GM19452 (cell line): ENCODE results near the gene FOXD3.

Source experiments
- ATAC-seq: cut with Tn5 transposase; IDR thresholded peaks from one replicate; pipeline ENCODE4 v1.9.1; 2021; ENCODE audit not compliant: unreplicated experiment

The FOXD3 gene

DNA sequence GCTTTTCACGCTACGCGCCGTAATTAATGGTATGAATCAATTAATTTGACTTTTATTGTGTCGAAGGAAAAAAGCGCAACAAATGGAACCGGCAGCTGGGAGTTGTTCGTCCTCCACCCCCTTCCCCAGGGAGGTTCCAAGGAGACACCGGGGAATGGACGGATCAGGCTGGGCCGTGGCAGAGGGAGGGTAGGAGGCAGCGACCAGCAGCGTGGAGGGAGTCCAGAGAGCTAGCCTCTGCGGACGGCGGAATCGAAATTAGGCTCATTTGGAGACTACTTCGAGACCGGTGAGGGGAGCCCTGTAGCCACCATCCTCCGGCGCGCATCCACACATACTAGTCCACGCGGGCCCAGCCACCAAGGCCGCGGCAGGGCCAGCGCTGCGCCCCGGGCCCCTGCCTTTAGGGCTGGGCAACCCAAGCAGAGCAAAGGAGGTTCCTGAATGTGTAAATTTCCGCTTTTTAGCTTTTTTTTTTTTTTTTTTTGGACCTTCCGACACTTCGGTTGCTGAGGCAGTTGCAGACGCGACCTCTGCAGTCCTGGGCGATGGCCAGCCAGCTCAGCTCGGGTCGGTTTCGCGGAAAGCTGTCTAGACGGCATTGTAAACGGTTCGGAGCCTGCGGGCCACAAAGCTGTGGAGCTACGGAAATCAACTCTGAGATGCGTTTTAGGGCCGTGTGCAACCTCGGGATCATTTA lies 2.2 kb upstream of the FOXD3 start:
- ATAC-seq, result no peak

DNA sequence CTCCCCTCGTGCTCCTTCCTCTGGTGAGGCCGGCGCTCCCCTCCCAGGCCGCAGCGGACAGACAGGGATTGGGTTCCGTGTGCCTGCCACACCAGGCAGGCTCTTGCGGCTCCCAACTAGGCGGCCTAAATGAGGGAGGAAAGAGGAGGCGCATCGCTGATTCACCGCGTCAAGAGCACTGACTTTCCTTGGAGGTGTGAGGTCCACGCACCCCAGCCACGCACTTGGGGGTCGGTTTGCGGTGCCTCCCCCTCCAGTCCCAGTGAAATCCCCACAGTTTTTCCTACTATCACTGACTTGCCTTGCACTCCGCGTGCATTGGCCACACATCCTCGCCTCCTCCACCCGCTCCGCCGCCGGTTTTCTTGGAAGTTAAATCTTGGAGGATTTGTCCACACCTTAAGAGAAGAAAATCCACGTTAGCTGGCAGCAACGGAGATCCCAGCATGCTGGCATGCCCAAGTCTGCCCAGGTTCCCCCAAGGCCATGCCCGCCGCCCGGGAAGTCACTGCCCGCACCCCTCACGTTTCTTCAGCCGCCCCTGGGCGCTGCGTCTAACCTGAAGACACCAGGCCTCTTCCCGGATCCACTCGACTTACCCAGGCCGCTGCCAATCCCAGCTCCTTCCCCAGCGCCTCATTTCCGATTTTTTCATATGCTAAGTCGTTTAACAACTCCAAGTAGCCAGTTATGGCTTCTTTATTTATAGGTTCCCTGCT lies 1.1 kb upstream of the FOXD3 start:
- no peak for ATAC-seq

DNA sequence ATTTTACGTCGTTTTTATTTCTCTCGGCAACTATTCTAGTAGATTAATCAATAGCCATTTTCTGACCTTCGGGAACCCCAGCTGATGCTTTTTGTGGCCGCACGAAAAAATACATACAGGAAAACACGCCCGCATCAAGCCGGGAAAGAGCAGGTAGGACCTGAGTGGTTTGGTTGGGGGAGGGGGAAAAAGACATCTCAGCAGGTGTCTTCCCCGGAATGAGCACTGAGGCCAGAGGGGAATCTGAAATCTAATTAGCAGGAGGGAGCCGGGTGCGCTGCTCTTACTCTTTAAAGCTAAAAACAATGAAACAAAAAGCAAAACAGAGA lies 618 bp upstream of the FOXD3 start:
- no peak for ATAC-seq

DNA sequence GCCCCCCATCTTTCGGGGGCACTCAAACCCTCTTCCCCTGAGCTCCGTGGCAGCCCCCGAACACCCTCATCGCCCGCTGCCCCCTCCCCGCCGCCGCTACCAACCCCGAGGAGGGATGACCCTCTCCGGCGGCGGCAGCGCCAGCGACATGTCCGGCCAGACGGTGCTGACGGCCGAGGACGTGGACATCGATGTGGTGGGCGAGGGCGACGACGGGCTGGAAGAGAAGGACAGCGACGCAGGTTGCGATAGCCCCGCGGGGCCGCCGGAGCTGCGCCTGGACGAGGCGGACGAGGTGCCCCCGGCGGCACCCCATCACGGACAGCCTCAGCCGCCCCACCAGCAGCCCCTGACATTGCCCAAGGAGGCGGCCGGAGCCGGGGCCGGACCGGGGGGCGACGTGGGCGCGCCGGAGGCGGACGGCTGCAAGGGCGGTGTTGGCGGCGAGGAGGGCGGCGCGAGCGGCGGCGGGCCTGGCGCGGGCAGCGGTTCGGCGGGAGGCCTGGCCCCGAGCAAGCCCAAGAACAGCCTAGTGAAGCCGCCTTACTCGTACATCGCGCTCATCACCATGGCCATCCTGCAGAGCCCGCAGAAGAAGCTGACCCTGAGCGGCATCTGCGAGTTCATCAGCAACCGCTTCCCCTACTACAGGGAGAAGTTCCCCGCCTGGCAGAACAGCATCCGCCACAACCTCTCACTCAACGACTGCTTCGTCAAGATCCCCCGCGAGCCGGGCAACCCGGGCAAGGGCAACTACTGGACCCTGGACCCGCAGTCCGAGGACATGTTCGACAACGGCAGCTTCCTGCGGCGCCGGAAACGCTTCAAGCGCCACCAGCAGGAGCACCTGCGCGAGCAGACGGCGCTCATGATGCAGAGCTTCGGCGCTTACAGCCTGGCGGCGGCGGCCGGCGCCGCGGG lies 837 bp downstream of the FOXD3 start:
- ATAC-seq, result no peak

DNA sequence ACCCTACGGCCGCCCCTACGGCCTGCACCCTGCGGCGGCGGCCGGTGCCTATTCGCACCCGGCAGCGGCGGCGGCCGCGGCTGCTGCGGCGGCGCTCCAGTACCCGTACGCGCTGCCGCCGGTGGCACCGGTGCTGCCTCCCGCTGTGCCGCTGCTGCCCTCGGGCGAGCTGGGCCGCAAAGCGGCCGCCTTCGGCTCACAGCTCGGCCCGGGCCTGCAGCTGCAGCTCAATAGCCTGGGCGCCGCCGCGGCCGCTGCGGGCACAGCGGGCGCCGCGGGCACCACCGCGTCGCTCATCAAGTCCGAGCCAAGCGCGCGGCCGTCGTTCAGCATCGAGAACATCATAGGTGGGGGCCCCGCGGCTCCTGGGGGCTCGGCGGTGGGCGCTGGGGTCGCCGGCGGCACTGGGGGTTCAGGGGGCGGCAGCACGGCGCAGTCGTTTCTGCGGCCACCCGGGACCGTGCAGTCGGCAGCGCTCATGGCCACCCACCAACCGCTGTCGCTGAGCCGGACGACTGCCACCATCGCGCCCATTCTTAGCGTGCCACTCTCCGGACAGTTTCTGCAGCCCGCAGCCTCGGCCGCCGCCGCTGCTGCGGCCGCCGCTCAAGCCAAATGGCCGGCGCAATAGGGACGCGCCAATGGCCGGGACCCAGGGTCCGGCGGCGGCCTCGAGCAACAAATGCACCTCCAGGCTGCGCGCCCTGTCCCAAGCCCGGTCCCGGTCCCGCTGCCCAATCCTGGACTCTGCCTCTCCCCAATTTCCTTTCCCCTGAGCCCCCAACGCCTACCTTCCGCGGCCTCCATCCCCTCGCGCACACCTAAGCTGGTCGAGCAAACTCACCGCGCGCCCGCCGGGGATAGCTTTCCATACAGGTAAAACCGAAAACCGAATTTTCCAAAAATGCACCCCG lies 1.8 kb downstream of the FOXD3 start:
- no peak for ATAC-seq

DNA sequence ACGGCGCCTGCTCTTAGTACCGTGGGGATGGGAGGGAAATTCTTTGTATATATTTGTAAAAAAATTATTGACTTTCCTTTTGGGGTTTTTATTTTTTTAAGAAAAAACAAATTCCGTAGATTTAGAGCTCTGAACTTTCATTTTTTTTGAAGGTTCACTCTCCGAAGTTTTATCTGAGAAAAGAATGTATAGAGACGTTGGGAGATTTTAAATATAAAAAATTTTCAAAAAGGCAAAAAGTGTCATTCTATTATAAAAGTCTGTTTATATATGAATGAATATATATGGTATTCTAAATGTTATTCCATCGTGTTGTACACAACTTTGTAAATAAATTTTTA lies 2.4 kb downstream of the FOXD3 start:
- ATAC-seq, result no peak

DNA sequence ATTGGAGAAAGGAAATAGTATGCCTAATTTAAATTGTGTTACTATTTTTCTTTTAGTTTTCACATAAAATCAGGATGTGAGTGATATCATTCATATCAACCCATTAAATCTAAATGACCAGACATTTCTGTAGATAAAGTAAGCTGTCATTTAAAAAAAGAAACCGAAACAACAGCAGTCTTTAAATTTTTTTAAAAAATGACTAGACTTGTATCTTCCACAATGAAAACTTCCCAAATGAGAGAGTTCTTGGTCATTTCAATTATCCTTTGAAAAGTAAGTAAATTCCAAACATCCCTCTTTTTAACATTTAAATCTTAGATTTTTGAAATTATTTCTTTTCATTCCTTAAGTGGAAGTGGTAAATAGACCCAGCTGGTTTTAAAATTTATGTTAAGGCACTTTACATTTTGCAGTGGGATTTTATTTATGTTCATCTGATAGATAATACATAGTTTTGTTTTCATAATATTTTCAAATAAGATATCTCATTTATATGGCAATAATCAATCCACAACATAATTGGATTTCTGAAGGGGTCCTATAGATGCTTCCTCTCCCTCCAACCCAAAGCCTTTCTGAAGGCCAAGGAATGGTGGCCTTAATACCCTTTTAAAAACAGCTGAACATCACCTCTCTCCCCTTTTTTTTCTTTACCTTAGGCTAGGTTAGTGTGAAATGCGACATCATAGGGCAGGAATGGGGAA lies 3.1 kb downstream of the FOXD3 start:
- ATAC-seq, result no peak

DNA sequence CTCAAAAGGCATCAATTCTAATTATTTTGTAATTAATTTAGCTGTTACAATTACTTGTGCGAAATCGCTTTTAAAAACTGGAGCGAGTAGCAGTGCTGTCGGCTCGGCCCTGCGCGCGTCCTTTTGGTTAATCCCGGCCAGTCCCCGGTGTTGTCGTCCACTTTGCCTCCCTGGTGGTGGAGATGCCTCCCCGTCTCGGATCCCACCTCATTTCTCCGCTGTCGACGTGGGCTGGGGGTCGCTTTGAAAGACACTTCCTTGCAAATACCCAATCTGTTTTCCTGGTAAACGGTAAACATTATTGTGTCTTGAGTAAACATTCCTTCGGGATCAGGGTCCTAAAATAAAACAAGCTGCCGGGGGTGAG lies 3.7 kb downstream of the FOXD3 start:
- no peak for ATAC-seq

DNA sequence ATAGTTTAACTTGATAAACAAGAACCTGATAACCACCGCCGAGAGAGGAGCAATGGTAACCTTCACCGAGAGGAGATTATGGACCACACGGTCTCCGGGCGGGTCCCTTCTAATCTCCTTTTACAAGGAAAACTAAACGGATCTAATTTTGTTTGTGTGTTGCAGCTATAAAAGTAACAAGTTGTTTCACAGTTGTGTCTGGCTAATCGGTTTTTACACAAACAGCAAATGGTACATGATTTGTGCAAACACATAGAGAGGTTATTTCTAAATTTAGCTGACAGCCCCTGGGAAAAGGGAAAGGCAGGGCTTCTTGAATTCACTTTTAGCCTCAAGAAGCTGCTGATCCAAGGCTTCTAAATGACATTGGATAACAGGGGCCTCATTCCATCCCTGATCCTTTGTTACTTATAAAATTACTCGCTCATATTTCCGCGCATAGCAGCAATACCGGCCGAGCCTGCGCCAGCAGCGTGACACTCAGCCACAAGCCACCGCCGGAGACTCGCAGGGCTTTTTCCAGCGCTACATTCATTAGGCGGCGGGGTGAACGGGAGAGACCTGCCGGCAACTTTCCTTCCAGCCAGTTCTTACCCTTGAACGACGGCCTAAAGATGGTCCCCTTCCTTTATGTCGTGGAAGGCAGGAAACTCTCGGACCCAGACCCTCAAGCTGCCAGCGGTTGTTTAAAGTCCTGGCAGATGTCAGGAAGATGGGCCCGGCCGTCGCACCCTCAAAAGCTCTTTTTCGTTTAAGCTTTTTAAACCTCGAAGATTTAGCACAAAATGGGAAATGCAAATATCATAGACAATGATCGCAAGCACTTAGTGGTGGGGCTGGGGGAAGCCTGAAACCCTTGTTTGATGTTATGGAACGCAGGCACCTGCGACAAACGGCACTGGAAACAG lies 4.4 kb downstream of the FOXD3 start:
- no peak for ATAC-seq

DNA sequence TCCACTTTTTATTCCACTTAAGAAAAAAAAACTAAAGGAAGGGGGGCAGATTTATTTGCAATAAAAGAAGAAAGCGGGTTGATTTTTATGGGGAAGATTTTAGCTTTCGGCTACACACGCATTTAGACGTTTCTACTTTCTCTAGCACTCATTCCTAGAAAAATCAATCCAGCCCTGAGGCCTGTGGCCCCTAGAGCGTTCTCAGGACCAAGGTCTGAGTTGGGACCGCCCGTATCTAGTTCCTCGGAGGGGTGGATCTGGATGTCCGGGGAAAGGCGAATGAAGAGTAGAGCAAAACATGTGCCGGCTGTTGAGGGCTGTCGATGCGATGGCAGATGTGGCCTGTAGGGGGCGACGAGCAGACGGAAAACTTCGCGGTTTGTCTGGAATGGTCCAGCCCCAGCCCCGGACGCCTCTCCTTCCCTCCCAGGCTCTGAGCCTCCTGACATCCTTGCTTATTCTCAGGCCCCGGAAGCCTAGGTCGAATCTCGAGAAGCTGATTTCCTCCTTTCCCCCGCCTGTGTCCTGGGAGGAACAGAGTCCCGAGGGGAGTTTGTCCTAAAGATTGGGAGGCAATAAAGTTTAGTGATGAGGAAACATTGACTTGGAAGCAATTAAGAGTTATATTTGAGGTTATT lies 5.2 kb downstream of the FOXD3 start:
- no peak for ATAC-seq

DNA sequence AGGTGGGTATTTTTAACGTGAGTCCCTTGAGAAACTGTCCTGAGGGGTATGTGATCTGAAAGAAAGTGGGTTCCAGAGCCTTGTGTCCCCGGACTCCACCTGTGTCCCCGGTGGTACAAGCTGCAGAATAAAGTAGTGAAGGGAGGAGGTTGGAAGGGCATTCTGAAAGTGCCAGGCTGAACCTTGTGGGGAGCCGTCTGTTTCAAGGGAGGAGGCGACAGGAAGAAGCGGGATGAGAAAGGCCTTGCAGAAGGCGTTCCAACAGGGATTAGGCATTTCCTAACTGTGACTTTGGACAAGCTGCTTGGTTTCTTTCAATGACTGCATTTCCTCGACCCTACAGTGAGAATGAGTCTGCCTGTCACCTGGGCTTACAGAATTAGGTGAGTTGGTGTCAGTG lies 5.8 kb downstream of the FOXD3 start:
- no peak for ATAC-seq

DNA sequence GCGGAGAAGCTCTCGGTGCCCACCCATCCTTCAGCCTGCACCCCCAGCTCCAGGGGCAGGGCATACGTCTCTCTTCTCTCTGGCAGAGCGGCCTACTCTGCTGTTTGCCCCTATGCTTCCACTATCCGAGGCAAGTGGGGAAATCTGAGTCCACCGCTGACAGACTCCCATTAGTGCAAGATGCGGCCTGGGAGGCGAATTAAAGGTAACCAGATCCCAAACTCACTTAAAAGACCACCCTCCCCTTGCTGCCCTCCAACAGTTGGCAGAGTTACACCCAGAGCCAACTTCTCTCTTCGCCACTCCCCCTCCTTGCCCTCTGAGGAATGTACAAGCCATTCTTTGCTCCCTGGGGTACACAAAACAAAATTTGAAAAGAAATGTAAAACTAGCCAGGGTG lies 6.4 kb downstream of the FOXD3 start:
- no peak for ATAC-seq

DNA sequence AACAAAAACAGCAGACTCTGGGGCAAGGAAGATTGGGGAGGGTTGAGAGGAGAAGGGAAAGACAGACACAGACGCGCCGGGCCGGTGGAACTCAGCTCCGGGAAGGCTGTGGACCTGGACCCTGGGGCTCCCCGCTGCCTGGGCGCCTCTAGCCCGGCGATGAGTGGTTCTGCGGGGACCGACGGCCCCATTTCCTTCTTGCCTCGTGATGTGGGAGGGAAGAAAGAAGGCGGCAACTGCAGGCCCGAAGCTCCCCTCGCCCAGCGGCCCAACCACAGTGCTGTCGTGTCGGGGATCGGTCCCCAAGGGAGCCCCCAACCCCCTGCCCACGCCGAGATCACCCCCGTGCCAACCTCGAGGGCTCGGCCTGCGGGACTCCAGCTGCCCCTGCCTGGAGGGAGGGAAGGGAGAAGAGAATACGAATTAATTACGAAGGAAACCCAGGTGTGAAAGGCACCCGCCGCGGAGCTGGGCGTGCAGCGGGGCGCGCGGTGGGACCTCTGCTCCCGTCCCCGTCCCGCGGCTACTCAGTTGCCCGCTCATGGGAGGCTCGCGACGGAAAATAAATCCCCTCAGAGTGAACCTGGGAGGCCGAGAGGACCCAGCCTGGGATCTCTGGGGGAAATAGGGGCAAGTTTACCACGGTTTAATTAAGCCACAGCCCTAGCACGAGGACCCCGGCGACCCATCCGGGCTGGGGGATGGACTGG lies 7.4 kb downstream of the FOXD3 start:
- no peak for ATAC-seq

DNA sequence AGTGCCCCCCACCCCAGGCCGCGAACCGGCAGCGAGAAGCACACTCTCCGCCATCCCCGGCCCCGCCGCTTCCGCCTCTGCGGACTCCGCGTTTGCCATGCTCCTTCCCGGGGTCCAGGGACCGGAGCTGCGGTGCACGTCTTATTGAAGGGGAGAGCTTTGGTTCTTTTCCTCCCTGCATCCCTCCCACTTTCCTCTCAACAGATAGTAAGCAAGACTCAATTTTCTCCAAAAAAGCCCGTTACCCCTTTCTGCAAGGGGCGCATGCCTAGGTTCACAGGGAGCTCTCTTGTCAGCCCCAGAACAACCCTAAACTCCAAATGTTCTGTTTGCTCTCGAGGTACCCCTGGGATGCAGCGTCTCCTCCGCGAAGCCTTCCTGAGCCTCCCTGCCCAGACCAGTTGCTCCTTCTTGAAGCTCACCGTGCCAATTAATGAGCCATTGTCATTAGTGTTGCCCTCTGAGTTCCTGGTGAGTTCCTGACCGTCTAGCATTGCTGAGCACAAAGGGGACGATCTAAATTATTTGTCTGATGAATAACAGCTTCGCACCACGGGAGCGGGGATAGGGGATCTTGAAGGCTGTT lies 8.1 kb downstream of the FOXD3 start:
- no peak for ATAC-seq

DNA sequence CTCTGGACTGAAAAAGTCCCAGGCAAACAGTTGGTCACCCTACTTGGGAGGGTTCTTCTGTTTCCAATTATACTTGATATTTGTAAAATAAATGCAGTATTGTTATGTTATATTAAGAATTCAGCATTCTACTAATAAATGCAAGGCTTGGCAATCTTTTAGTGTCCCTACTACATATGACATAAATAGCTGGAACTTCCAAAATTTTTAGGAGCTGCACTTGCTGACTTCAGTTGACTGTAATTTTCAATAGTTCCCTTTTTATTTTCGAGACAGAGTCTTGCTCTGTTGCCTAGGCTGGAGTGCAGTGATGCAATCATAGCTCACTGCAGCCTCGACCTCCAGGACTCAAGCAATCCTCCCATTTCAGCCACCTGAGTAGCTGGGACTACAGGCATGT lies 20.0 kb downstream of the FOXD3 start:
- ATAC-seq, result no peak

DNA sequence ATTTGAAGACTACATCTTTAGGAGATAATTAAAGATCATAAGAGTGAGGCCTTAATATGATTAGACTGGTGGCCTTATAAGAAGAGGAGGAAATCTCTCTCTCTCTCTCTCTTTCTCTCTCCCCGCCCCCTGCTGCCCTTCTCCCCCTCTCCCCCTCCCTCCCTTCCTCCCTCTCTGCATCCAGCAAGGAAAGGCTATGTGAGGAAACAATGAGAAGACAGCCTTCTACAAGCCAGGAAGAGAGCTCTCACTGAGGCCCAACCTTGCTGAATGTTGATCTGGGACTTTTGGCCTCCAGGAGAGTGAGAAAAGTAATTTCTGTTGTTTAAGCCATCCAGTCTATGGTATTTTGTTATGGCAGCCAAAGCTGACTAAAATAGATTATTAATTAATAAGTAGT lies 21.6 kb downstream of the FOXD3 start:
- ATAC-seq, result no peak

DNA sequence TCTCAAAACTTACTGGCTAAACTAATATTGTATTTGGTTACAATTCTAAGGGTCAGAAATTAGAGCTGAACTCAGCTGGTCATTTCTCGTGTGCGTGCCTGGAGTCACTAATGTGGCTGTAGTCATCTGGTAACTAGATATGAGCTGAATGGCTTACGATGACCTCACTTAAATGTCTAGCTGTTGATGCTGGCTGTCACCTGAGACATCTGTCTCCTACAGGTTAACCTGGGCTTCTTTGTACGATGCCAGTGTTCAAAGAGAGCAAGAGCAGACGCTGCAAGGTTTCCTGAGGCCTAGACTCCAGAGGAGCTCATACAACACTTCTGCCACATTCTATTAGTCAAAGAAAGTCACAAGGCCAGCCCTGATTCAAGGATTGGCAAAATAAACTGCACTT lies 28.0 kb downstream of the FOXD3 start:
- ATAC-seq, result no peak

DNA sequence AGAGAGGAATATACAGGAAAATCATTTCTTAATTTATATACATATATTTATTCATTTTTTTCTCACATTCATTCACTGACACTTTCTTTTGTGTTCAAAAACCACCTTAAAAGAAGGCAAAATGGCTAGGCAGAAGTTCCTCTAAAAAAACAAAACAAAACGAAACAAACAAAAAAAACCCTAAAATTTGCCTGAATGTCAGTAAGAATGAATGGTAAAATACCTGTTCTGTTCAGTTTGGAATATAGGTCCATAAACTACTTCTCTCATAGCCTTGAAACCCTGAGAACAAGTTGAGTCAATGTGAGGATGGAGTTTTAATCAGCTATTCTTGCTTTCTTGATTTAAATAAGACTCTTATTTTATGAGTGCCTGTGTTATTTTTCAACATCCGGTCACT lies 30.4 kb downstream of the FOXD3 start:
- no peak for ATAC-seq
